GM21381 (cell line): ENCODE measurements around the gene FUT1.

Experiments used
- ATAC-seq: cut with Tn5 transposase; IDR thresholded peaks from one replicate; pipeline ENCODE4 v1.9.1; 2021; ENCODE audit warnings: mild to moderate bottlenecking, moderate library complexity; ENCODE audit not compliant: unreplicated experiment

Gene FUT1

DNA sequence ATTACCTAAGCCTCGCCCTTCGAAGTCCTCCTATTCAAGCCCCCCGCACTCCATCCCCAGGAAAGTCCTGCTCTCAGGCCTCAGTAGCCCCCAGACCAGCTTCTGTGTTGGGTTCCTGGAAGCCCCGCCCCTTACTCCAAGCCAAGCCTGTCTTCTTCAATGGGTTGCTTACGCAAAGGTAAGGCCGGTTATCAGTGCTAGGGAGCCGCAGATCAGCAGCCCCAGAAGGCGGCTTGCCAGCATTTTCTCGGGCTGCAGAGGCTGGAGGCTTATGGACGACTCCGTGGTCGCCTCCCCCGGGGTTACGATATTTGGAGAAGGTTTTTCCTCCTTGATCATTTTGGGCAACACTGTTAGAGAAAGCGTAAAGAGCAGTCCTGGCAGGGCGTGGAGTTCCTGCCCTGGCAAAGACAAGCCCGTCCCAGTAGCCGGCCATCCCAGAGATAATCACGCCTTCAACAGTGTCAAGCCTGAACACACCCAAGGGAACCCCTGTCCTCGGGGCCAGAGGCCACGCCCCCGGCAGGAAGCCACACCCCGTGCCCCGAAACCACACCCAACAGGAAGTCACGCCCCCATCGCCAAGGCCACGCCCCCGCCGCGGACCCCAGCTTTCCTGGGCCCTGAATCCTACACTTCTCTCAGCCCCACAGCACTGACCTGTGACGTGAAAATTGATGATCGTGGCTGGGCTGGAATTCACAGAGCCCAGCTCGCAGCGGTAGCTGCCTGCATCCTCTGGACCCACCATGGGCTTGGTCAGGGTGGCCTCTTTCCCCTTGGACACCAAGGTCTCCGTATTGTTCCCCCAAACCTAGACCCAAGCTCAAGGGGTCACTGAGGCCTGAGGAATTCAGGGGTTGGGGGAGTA is 11.1 kb downstream of the FUT1 start:
- no peak for ATAC-seq

- no peak for ATAC-seq
These were observed 12.1 kb downstream of the FUT1 start, which contains the start of gene RASIP1 for GRCh38 chr19:48740164-48740972. Gene RASIP1, minus strand, starts transcription at chr19:48740610. Its CDS starts 328 bp downstream, at chr19:48740282.

- no peak for ATAC-seq
These were observed 12.9 kb downstream of the FUT1 start for GRCh38 chr19:48739404-48740163.

GRCh38 chr19:48738557-48739403 is 13.7 kb downstream of the FUT1 start:
- peak; percentile 79 for ATAC-seq

- ATAC-seq = no peak
These were observed 15.0 kb downstream of the FUT1 start for GRCh38 chr19:48737360-48737998.

DNA sequence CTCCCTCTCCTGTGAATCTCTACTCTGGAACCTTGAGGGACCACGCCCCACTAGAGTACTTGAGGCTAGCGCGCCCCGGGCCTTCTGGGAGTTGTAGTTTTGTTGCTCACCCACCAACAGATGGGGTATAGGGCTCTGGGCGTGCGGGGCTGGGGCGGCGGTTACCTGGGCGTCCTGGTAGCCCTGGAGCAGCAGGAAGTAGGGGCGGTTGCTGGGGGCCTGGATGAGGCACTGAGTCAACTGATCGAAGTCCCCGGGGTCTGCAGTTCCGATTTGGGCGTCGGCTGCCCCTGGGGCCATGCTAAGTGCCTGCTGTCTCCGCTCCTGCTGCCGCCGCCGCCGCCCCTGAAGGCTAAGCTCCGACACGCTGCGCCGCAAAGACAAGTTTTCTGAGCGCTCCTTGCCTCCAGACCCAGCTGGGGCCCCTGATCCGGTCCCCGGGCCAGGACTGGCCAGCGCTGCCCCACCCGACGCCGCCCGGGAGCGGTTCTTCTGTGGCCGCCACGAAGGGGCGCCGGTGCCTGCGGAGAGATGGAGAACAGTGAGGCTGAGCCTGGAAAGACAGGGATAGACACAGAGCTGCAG is 17.3 kb downstream of the FUT1 start:
- no peak for ATAC-seq

GRCh38 chr19:48734625-48735024 is 17.8 kb downstream of the FUT1 start:
- no peak for ATAC-seq

DNA sequence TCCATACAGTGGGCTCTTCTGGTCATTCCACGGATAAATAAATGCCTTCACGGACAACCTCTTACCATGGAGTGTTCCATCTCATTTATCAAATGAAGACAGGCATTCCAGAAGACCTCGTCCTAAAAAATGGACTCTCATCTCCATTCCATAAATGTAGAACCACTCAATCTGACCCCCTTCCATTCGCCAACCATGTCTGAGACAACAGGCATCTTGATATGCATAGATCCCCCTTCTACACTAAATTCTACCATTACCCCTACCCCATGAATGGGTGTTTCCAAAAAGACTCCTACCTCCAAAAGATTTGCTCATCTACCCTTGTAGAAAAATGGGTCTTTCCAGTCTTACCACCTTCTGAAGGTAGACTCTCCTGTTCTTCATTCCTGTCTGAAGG is 21.0 kb downstream of the FUT1 start:
- no peak for ATAC-seq

GRCh38 chr19:48728911-48729664 is 23.4 kb downstream of the FUT1 start:
- ATAC-seq = no peak

- ATAC-seq = no peak
These were observed 25.9 kb downstream of the FUT1 start for GRCh38 chr19:48726556-48726955.

- no peak for ATAC-seq
These were observed 27.4 kb downstream of the FUT1 start for GRCh38 chr19:48724796-48725753.

DNA sequence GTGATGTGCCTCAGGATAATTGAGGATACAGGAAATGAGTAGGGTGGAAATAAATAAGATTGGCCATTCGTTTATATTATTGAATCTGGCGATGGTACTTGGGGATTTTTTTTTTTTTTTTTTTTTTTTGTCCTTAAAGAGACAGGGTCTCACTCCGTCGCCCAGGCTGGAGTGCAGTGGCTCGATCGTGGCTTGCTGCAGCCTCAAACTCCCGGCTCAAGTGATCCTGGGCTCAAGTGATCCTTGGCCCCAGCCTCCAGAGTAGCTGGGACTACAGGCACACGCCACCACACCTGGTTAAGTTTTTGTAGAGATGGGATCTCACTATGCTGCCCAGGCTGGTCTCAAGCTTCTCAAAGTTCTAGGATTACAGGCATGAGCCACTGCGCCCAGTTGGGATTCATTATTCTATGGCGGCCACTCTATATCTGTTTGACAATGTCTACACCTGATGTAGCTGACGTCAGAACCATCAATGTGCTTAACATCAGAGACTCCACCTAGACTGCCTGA is 30.2 kb downstream of the FUT1 start:
- ATAC-seq = no peak

DNA sequence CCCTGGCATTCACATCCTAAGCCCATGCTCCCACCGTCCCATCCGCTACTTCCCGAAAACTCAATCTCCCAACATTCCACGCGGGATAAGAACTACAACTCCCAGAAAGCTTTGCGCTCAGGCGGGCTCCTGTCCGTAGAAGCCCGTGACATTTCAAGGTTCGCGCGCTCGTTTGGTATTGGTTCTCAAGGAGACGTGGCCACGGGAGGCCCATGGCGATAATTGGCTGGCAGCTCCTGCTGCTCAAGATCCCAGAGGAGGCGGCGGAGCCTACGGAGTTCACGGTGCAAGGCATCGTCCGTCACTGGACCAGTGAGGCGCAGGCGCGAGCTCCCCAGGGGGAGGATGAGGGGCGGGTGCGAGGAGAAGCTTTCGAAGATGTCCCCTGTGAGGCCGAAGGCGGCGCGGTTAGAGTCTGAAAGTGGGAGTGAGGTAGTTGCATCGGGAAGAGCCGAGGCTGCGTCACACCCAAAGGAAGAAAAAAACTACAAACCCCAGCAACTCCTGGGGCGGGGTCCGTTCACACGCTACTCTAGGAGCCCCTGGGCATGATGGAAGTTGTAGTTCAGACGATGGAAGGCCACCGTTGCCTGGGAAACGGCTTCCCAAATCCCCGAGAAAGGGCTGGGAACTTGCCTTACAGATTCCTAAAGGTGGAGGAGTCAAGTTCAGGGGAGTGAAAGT is 31.7 kb downstream of the FUT1 start:
- peak; percentile 84 for ATAC-seq

GRCh38 chr19:48720251-48720612 is 32.2 kb downstream of the FUT1 start:
- no peak for ATAC-seq

GRCh38 chr19:48719263-48720171 is 32.9 kb downstream of the FUT1 start, which contains the start of gene MAMSTR:
Gene MAMSTR, minus strand, starts transcription at chr19:48719725. Its CDS starts 694 bp downstream, at chr19:48719031.
- no peak for ATAC-seq
